Natural killer cell (primary cell): Measurements from ENCODE around the gene ELOA2. TPM values are rescaled to one million over a fixed set of nuclear protein-coding genes. Genes with fewer than 3 reads are reported as not detected.

Experiments used
- ATAC-seq, 3 donors: fragments of 150-1000 bp in 2 of 3; fragments of 200-7000 bp in 1 of 3; cut with Tn5 transposase; 1 replicate in 1 of 3; 2 replicates in 2 of 3; pipeline ENCODE4 v1.10.0; 2021; ENCODE audit warnings: mild to moderate bottlenecking in 2 of 3, moderate library complexity in 2 of 3
- DNase-seq, 2 donors: peaks; one replicate each; pipeline versions ENCODE4 v3.0.0 to v3.0.0-alpha.2; 2013 to 2021; ENCODE audit warnings: mixed read lengths in 1 of 2
- H3K27ac ChIP-seq: one replicate; pipeline ENCODE4 v1.5.1; 2013; ENCODE audit warnings: mild to moderate bottlenecking, low read length
- H3K27me3 ChIP-seq: one replicate; pipeline ENCODE4 v1.6.1; 2013; ENCODE audit warnings: low read length; ENCODE audit not compliant: control insufficient read depth, insufficient read depth
- H3K36me3 ChIP-seq: one replicate; pipeline ENCODE4 v1.6.1; 2013; ENCODE audit warnings: low read length; ENCODE audit not compliant: control insufficient read depth, insufficient read depth
- H3K4me1 ChIP-seq: one replicate; pipeline ENCODE4 v1.6.1; 2013; ENCODE audit warnings: low read length; ENCODE audit not compliant: control insufficient read depth, insufficient read depth
- H3K4me3 ChIP-seq: one replicate; pipeline ENCODE4 v1.5.1; 2013; ENCODE audit warnings: low read length
- H3K9me3 ChIP-seq: one replicate; pipeline ENCODE4 v1.6.1; 2013; ENCODE audit warnings: low read length; ENCODE audit not compliant: control insufficient read depth, insufficient read depth
- H3K27ac Mint-ChIP-seq, 2 donors: one replicate each; pipeline ENCODE4 v1.8.0; 2022; ENCODE audit warnings: mild to moderate bottlenecking in 2 of 2, mixed read lengths in 2 of 2, moderate library complexity in 1 of 2
- H3K27me3 Mint-ChIP-seq, 2 donors: one replicate each; pipeline ENCODE4 v1.8.0; 2022; ENCODE audit warnings: low read depth in 2 of 2, mixed read lengths in 2 of 2
- H3K36me3 Mint-ChIP-seq: one replicate; pipeline ENCODE4 v1.8.0; 2022; ENCODE audit warnings: mixed read lengths
- H3K4me1 Mint-ChIP-seq, 2 donors: one replicate each; pipeline ENCODE4 v1.8.0; 2022; ENCODE audit warnings: mixed read lengths in 2 of 2
- H3K4me3 Mint-ChIP-seq: one replicate; pipeline ENCODE4 v1.8.0; 2022; ENCODE audit warnings: mild to moderate bottlenecking, moderate library complexity, mixed read lengths
- H3K9me3 Mint-ChIP-seq, 2 donors: one replicate each; pipeline ENCODE4 v1.8.0; 2022; ENCODE audit warnings: mixed read lengths in 2 of 2
- WGBS: methylation state at CpG from one replicate; pipeline ENCODE4 v1.1.7; 2013; ENCODE audit warnings: missing lambda C conversion rate; ENCODE audit not compliant: insufficient coverage; 5-methylcytosine and 5-hydroxymethylcytosine counted together
- intact Hi-C: fragments of 100-400 bp; cut with micrococcal nuclease; formaldehyde crosslinking; loops from one replicate; pipeline ENCODE4 v1.14.2; 2022
- total RNA-seq, 4 donors: library from RNA; stranded (reverse); fragments of 120-200 nt in 1 of 4; gene quantifications; one replicate each; pipeline versions ENCODE4 v1.2.3 to v1.2.4, GENCODE V29; 2013 to 2022
- TF ChIP-seq, protein P1 (sequence below): fragments of 200-600 bp; IDR thresholded peaks from one replicate; pipeline ENCODE4 v1.8.0; 2022; ENCODE audit warnings: antibody characterized with exemption

Gene ELOA2
- total RNA-seq, 3 donors from 2014 or later (not counting 1 experiment from before 2014, with no cell fraction given): not detected

DNA sequence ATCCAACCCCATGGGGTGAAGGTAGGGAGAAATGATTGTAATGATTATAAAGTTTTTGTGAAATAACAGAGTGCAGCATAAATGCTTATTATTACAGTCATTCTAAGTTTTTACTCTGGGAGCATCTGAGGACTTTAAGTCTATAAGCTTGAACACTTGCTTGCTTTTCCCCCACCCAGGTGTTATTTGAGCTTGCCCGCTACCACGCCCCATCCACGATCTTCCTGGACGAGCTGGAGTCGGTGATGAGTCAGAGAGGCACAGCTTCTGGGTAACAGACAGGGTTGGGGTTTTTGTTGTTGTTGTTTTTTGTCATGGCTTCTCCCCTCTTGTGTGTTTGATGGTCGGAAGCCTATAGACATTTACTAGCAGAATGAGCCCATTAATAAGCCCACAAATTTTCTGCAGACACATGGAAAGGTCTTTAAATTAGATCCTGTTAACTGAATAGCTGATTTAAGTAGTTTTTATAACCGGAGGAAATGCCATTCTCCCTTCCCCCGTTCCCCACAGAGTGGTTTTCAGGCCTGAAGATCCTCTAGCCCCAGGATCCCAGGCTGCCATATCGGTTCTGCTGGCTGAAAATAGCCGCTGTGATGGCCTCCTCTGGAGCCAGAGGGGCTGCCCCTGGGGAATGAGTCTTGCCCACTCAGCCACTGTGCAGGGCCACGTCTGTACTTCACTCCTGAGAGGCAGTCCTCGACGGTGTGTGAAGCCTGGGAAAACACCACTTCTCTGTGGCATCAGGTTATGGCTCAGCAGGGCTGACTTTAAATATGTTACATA lies 39.9 kb upstream of the ELOA2 start:
- ATAC-seq (no peak), DNase-seq (no peak)
- TF ChIP-seq, protein P1, sequence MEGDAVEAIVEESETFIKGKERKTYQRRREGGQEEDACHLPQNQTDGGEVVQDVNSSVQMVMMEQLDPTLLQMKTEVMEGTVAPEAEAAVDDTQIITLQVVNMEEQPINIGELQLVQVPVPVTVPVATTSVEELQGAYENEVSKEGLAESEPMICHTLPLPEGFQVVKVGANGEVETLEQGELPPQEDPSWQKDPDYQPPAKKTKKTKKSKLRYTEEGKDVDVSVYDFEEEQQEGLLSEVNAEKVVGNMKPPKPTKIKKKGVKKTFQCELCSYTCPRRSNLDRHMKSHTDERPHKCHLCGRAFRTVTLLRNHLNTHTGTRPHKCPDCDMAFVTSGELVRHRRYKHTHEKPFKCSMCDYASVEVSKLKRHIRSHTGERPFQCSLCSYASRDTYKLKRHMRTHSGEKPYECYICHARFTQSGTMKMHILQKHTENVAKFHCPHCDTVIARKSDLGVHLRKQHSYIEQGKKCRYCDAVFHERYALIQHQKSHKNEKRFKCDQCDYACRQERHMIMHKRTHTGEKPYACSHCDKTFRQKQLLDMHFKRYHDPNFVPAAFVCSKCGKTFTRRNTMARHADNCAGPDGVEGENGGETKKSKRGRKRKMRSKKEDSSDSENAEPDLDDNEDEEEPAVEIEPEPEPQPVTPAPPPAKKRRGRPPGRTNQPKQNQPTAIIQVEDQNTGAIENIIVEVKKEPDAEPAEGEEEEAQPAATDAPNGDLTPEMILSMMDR: no peak
- Mint-ChIP-seq H3K9me3 (no peaks in the 10 kb centered on the region), H3K27me3 (peaks cover 3 to 7% of the 10 kb centered on the region in 2 donors), H3K4me1 (no peaks in the 10 kb centered on the region), H3K4me3 (no peak overlapping the region), H3K36me3 (no peaks in the 10 kb centered on the region), H3K27ac (no peak overlapping the region)
- intact Hi-C loops: no loop called here
- Histone ChIP-seq H3K36me3 (no peaks in the 10 kb centered on the region), H3K4me1 (no peaks in the 10 kb centered on the region), H3K27ac (no peak overlapping the region), H3K27me3 (no peaks in the 10 kb centered on the region), H3K9me3 (no peaks in the 10 kb centered on the region), H3K4me3 (no peak overlapping the region)
- WGBS: 82% methylated on average over 12 of the region's 13 CpGs

DNA sequence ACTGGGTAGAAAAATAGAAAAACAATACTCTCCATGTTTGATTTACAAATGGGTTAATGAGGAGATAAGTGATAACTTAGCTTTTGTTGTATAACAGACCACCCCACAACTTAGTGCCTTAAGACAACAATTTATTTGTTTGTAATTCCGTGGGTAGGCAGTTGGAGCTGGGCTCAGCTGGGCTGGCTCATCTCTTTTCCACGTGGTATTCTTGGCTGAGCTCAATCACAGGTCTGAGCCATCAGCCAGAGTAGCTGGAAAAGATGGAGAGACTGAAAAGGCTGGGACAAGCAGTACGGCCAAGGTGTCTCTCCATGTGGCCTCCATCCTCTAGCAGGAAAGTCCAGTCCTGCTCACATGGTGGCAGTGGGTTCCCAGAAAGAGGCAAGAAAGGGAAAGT lies 32.2 kb upstream of the ELOA2 start:
- no peak overlapping the region for H3K4me3 Mint-ChIP-seq
- 57% methylated on average over 3 of the region's 3 CpGs for WGBS
- H3K9me3 Mint-ChIP-seq: no peaks in the 10 kb centered on the region
- H3K27ac Mint-ChIP-seq: no peak overlapping the region
- H3K27me3 Mint-ChIP-seq: peaks cover 6 to 8% of the 10 kb centered on the region in 2 donors
- ATAC-seq (no peak), DNase-seq (no peak)
- Histone ChIP-seq H3K36me3 (no peaks in the 10 kb centered on the region), H3K4me3 (no peak overlapping the region), H3K9me3 (no peaks in the 10 kb centered on the region), H3K27me3 (no peaks in the 10 kb centered on the region), H3K27ac (no peak overlapping the region), H3K4me1 (no peaks in the 10 kb centered on the region)
- no peaks in the 10 kb centered on the region for H3K36me3 Mint-ChIP-seq
- H3K4me1 Mint-ChIP-seq: no peaks in the 10 kb centered on the region
- TF ChIP-seq, protein P1: no peak
- intact Hi-C loops: no loop called here

DNA sequence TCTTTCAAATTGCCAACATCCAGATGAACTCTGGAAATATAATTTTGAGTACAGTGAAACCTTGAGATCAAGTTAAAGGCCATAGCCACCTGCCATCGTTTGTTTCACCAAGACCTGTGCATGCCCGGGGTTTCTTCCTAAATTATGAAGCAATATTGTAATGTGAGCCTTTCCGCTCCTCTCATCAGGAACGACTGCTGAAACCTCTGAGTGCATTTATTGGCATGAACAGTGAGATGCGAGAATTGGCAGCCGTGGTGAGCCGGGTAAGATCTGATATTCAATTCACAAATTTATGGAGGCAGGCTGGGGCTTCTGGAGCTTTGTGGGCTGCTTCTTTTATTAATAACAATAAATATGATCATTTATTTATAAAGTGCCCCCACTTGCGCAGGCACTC lies 27.7 kb upstream of the ELOA2 start:
- intact Hi-C loops: no loop called here
- Histone ChIP-seq H3K27me3 (no peaks in the 10 kb centered on the region), H3K4me1 (no peaks in the 10 kb centered on the region), H3K9me3 (no peaks in the 10 kb centered on the region), H3K27ac (no peak overlapping the region), H3K4me3 (no peak overlapping the region), H3K36me3 (no peaks in the 10 kb centered on the region)
- no peak overlapping the region for H3K27ac Mint-ChIP-seq
- TF ChIP-seq, protein P1: no peak
- no peaks in the 10 kb centered on the region for H3K4me1 Mint-ChIP-seq
- H3K9me3 Mint-ChIP-seq: no peaks in the 10 kb centered on the region
- H3K4me3 Mint-ChIP-seq: no peak overlapping the region
- 92% methylated on average over 7 of the region's 8 CpGs for WGBS
- peaks cover 0 to 3% of the 10 kb centered on the region in 2 donors for H3K27me3 Mint-ChIP-seq
- H3K36me3 Mint-ChIP-seq: no peaks in the 10 kb centered on the region
- no peak for ATAC-seq
- no peak for DNase-seq

DNA sequence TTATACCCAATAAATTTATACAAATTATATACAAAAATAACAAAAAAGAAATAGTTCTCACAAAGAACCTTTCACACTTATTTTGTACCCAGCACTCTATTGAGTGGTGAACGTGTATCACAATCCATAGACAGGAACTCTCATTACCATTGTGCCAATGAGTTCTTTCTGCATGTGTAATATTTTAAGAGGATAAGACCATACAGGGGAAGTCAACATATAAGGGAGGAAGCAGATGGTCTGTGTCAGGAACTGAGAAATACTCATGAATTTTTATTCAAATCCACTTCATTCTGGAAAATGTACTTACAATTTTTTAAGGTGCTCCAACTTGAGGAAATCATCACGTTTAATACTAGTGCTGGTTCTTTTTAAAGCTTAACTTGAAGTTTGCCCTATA lies 27.1 kb upstream of the ELOA2 start:
- 0% methylated on average over 1 of the region's 2 CpGs for WGBS

More for the DNA sequence above, 27.1 kb upstream of the ELOA2 start:
- intact Hi-C loops: no loop called here
- Histone ChIP-seq H3K4me1 (no peaks in the 10 kb centered on the region), H3K36me3 (no peaks in the 10 kb centered on the region), H3K9me3 (no peaks in the 10 kb centered on the region), H3K27ac (no peak overlapping the region), H3K27me3 (no peaks in the 10 kb centered on the region), H3K4me3 (no peak overlapping the region)
- Mint-ChIP-seq H3K9me3 (no peaks in the 10 kb centered on the region), H3K36me3 (no peaks in the 10 kb centered on the region), H3K4me3 (no peak overlapping the region), H3K4me1 (no peaks in the 10 kb centered on the region), H3K27me3 (peaks cover 0 to 3% of the 10 kb centered on the region in 2 donors), H3K27ac (no peak overlapping the region)
- ATAC-seq (no peak), DNase-seq (no peak)
- TF ChIP-seq, protein P1: no peak
